Measurements from ENCODE around the gene GNA12.

- TF ChIP-seq CTCF (IDR thresholded peaks at IDR 0.05): no peak
- no peak for TF ChIP-seq POLR2AphosphoS5 (IDR thresholded peaks at IDR 0.05)
- no peak for TF ChIP-seq POLR2A (IDR thresholded peaks at IDR 0.05)
- TF ChIP-seq EP300 (IDR thresholded peaks at IDR 0.05): no peak
Observed at GRCh38 chr7:2706685-2707126, 137.4 kb downstream of the GNA12 start.

Data from stomach (tissue), 4 donors.